Measurements from ENCODE around the gene VWA7.

DNA sequence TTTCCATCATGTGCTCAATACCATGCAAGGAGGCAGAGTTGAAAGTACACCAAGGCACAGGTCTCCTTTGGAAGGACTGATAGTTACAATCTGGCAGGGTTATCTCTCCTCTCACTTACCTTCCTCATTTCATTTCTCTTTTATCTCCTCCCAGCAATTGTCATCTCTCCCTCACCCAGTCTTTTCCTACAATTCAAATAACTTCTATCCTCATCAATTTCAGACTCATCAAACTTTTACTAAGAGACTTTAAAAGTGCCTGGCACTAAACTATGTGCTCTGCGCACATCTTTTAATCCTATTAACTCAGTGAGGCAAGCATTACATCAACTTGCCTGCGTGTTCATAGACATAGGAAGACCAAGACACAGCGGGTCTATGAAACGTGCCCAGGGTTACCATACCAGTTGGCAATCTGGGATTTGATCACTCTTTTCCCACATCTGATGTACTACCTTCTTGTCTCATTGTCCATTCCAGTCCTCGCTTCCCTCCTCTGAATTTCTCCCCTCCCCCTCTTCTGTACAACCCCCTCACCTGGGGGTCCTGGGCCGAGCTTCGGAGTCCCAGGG is 17.3 kb upstream of the VWA7 start:
- TF ChIP-seq SIN3A (IDR thresholded peaks at IDR 0.05; ENCODE audit: borderline replicate concordance, low read depth, low read length) (no peak), NFIC (IDR thresholded peaks at IDR 0.05; ENCODE audit: borderline replicate concordance) (no peak), GABPA (IDR thresholded peaks at IDR 0.05; ENCODE audit: low read depth) (no peak), CHD2 (IDR thresholded peaks at IDR 0.05; ENCODE audit: low read length, partially characterized antibody) (no peak)

Measured in SK-N-SH (cell line).